ENCODE results near the gene MLX. TPM values are rescaled to one million over a fixed set of nuclear protein-coding genes. Genes with fewer than 3 reads are reported as not detected.

Gene MLX
- total RNA-seq, 1 donor = 43.4 TPM

DNA sequence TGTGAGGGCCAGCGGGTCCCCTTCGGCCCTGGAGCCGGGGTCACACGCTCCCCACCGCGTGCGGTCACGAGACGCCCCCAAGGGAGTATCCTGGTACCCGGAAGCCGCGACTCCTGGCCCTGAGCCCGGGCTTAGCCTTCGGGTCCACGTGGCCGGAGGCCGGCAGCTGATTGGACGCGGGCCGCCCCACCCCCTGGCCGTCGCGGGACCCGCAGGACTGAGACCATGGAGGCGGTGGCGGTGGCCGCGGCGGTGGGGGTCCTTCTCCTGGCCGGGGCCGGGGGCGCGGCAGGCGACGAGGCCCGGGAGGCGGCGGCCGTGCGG is 30.9 kb upstream of the MLX start, which contains the start of gene NAGLU:
Gene NAGLU, plus strand, starts transcription at position 194 of the 324 bp plus-strand sequence. Its CDS starts 32 bp downstream, at position 226.
- Histone ChIP-seq H3K27me3 (ENCODE audit: insufficient read depth, low read length) (no peaks in the 10 kb centered on the region), H4K20me1 (ENCODE audit: insufficient read depth, low read length) (peaks cover 10% of the 10 kb centered on the region), H3K4me2 (ENCODE audit: insufficient read depth, low read length) (peak within 1 kb of the TSS; percentile 99), H3K9me3 (ENCODE audit: low read depth, low read length) (no peaks in the 10 kb centered on the region), H3K27ac (ENCODE audit: low read depth, low read length) (peak within 1 kb of the TSS; percentile 77), H3K4me1 (ENCODE audit: insufficient read depth, low read length) (peaks cover 17% of the 10 kb centered on the region), H3K36me3 (ENCODE audit: insufficient read depth, low read length) (peaks cover 17% of the 10 kb centered on the region), H3K79me2 (ENCODE audit: insufficient read depth, low read length) (peaks cover 25% of the 10 kb centered on the region), H3K4me3 (ENCODE audit: insufficient read depth, low read length) (peak within 1 kb of the TSS; percentile 88), H2AFZ (ENCODE audit: low read length) (peak within 1 kb of the TSS; percentile 72)
- DNase-seq (ENCODE audit: insufficient read length, low spot score, missing footprints) = peak; percentile 100
- TF ChIP-seq CTCF (IDR thresholded peaks at IDR 0.05; ENCODE audit: extremely low read depth, low read depth, low read length) = no peak

DNA sequence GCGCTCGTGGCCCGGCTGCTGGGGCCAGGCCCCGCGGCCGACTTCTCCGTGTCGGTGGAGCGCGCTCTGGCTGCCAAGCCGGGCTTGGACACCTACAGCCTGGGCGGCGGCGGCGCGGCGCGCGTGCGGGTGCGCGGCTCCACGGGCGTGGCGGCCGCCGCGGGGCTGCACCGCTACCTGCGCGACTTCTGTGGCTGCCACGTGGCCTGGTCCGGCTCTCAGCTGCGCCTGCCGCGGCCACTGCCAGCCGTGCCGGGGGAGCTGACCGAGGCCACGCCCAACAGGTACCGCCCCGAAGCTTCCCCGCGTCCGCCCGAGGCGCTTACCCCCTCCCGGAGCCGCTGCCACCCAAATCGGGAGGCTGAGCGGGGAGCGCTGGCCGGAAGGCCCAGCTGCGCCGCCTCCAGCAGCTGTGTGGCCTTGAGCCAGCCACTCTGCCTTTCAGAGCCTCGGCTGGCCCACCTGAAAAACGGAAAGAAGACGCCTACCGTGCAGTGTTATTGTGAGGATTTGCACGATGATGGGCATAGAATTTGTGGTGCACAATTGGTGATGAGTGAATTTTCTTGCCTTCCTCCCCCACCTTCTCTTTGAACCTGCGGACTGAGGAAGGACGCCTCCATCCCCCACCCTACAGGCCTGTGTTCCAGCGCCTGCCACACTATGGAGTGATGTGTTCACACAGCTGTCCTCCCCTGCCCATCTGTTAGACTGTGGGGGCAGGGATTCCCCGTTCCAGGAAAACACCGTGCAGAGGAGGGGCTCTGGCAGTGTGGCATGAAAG is 30.3 kb upstream of the MLX start:
- Histone ChIP-seq H3K27me3 (ENCODE audit: insufficient read depth, low read length) (no peaks in the 10 kb centered on the region), H3K4me1 (ENCODE audit: insufficient read depth, low read length) (peaks cover 16% of the 10 kb centered on the region), H3K4me3 (ENCODE audit: insufficient read depth, low read length) (peak overlapping the region; percentile 88), H3K4me2 (ENCODE audit: insufficient read depth, low read length) (peak overlapping the region; percentile 99), H3K36me3 (ENCODE audit: insufficient read depth, low read length) (peaks cover 23% of the 10 kb centered on the region), H2AFZ (ENCODE audit: low read length) (peak overlapping the region; percentile 65), H3K79me2 (ENCODE audit: insufficient read depth, low read length) (peaks cover 25% of the 10 kb centered on the region), H3K9me3 (ENCODE audit: low read depth, low read length) (no peaks in the 10 kb centered on the region), H3K27ac (ENCODE audit: low read depth, low read length) (peak overlapping the region; percentile 77), H4K20me1 (ENCODE audit: insufficient read depth, low read length) (peaks cover 10% of the 10 kb centered on the region)
- no peak for TF ChIP-seq CTCF (IDR thresholded peaks at IDR 0.05; ENCODE audit: extremely low read depth, low read depth, low read length)
- peak; percentile 99 for DNase-seq (ENCODE audit: insufficient read length, low spot score, missing footprints)

DNA sequence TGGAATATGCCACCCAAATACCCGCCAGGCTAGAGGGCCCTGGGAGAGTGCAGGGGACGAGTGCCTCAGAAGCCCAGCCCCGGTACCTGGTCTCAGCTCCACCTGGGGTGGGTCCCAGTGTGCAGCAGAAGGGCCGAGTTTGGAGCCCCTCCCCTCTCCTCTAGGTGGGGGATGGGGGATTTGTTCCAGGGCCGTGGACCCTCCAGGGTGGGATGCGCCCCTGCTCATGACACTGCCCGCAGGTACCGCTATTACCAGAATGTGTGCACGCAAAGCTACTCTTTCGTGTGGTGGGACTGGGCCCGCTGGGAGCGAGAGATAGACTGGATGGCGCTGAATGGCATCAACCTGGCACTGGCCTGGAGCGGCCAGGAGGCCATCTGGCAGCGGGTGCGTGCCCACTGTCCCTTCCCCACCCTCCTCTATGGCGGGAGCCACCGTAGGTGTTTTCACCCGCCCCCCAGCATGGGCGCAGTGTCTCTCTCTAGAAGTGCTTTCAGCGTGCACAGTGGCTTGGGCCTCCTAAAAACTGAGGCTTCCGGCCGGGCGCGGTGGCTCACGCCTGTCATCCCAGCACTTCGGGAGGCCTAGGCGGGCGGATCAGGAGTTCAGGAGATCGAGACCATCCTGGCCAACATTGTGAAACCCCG is 29.6 kb upstream of the MLX start:
- Histone ChIP-seq H3K9me3 (ENCODE audit: low read depth, low read length) (no peaks in the 10 kb centered on the region), H3K4me2 (ENCODE audit: insufficient read depth, low read length) (peak overlapping the region; percentile 99), H3K27ac (ENCODE audit: low read depth, low read length) (peak overlapping the region; percentile 77), H3K79me2 (ENCODE audit: insufficient read depth, low read length) (peaks cover 25% of the 10 kb centered on the region), H3K27me3 (ENCODE audit: insufficient read depth, low read length) (no peaks in the 10 kb centered on the region), H3K4me3 (ENCODE audit: insufficient read depth, low read length) (peak overlapping the region; percentile 88), H2AFZ (ENCODE audit: low read length) (no peak overlapping the region), H3K36me3 (ENCODE audit: insufficient read depth, low read length) (peaks cover 26% of the 10 kb centered on the region), H4K20me1 (ENCODE audit: insufficient read depth, low read length) (peaks cover 10% of the 10 kb centered on the region), H3K4me1 (ENCODE audit: insufficient read depth, low read length) (peaks cover 13% of the 10 kb centered on the region)
- no peak for TF ChIP-seq CTCF (IDR thresholded peaks at IDR 0.05; ENCODE audit: extremely low read depth, low read depth, low read length)
- DNase-seq (ENCODE audit: insufficient read length, low spot score, missing footprints) = peak; percentile 62

GRCh38 chr17:42537826-42538451 is 29.0 kb upstream of the MLX start:
- no peak overlapping the region for H2AFZ ChIP-seq (ENCODE audit: low read length)
- no peak for TF ChIP-seq CTCF (IDR thresholded peaks at IDR 0.05; ENCODE audit: extremely low read depth, low read depth, low read length)
- peaks cover 25% of the 10 kb centered on the region for H3K79me2 ChIP-seq (ENCODE audit: insufficient read depth, low read length)
- no peak overlapping the region for H3K27ac ChIP-seq (ENCODE audit: low read depth, low read length)
- H3K9me3 ChIP-seq (ENCODE audit: low read depth, low read length) = no peaks in the 10 kb centered on the region
- H3K36me3 ChIP-seq (ENCODE audit: insufficient read depth, low read length) = peaks cover 30% of the 10 kb centered on the region
- H3K4me3 ChIP-seq (ENCODE audit: insufficient read depth, low read length) = no peak overlapping the region
- peak; percentile 79 for DNase-seq (ENCODE audit: insufficient read length, low spot score, missing footprints)
- H3K4me2 ChIP-seq (ENCODE audit: insufficient read depth, low read length) = no peak overlapping the region
- H3K4me1 ChIP-seq (ENCODE audit: insufficient read depth, low read length) = peaks cover 13% of the 10 kb centered on the region
- H3K27me3 ChIP-seq (ENCODE audit: insufficient read depth, low read length) = no peaks in the 10 kb centered on the region
- H4K20me1 ChIP-seq (ENCODE audit: insufficient read depth, low read length) = peaks cover 10% of the 10 kb centered on the region
